8988T (cell line): ENCODE data around the gene COL28A1.
"Not testable (repeated sequence)": the region's sequence is repeated elsewhere in the genome, so short reads cannot be mapped to it uniquely, and the experiment has no call there.

Experiments
- DNase-seq: peaks from one replicate; pipeline ENCODE4 v3.0.0; 2011

Gene COL28A1

DNA sequence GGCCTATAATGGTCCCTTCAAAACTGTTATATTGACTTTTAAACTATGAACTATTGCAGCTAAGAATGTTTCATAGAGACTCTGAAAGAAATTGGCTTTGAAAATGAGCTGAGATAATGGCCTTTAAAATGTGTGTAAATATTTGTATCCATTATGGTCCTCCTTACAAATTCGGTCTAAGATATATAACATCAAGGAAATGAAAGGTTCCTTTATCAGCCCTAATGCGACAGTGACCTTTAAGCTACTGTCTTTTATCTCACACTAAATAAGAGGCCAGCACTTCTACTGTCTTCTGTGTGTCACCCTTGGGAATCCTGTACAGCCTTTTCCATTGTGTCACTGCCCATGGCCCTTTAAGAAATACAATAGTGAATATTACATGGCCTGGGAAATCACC, 19.5 kb downstream of the COL28A1 start:
- DNase-seq = no peak

GRCh38 chr7:7512861-7513597, 22.6 kb downstream of the COL28A1 start:
- no peak for DNase-seq

DNA sequence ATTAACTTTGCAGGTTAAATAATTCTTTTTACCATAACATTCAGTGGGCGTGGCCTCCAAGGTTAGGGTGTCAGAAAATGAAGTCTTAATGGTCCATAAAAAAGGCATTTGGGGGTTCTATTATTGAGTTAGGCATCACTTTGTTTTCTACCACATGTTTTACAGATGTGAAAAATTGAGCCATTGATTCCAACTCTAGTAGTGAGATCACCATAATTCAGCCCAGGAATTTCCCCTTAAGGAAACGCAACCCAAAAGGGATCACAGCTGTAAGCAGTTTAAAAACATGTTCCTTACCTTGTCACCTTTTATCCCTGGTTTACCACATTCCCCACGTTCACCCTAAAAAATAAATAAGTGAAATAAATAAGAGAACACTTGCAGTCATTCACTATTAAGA, 24.9 kb downstream of the COL28A1 start:
- no peak for DNase-seq

DNA sequence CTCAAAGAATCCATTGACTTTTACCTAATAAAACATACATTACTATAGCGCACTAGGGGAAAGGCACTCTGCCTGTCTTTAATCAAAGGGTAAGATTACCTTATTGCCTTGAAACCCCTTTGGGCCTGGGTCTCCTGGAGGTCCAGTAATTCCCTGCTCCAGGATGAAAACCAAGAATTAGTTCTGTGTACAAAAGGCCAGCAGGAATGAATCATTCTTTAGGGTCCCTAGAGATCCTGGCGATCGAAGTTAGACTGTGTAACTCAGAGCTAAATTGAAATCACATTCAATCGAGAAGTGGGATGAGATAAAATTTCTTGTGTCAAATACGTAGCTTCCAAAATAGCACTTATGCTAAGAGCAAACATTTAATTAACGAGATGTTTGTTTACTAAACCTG, 29.8 kb downstream of the COL28A1 start:
- no peak for DNase-seq

DNA sequence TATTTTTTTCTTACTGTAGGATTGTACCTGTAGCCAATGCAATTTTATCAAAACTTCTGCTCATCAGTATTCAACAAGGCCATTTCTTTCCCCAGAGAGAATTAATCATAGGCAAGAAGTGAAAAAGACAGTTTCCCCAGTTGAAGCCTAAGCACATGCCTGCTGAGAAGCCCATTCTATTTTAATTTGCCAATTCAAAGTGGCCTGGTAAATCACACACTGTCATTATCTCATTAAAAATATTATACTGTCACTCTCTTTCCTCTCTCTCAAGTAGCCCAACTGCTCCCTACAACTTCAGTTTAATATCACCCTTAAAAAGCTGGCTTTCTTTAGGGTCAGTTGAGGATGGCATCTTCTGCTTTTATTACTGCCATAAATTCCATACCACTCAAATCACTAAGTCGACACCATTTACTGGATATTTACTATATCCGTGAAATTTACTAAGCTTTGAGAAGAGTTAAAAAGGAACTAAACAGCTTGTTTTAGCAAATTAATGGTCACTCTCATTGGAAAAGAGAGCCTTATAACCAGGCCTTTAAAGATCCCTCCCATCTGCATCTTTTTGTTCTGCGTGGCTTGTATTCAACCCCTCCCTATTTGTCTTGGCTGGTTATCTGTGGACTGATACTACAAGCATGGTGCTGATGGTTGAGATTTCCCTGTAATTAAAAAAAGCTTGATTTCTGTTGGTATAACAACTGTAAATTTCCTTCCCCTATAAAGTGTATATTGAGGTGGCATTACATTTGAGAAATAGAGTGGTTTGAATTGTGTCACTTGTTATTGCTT, 30.6 kb downstream of the COL28A1 start:
- no peak for DNase-seq

DNA sequence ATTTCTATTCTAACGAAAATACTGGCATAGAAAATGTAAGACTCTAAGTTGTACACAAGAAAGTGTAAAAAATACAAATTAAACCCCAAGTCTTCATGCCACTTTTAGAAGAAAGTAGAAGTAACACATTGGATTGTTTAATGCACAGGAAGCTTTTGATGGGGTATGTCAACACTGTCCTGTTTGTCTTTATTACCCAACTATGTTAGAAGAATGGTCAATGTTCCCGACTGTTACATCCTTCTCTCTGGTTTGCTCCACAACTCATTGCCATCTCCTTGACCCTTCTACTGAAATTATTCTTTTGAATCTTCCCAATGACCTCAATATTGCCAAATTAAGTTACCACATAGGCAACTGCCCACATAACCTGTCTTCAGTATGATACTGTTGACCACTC, 35.8 kb downstream of the COL28A1 start:
- DNase-seq = no peak

- DNase-seq = no peak
Observed at GRCh38 chr7:7498856-7499255, 36.8 kb downstream of the COL28A1 start.

- DNase-seq = no peak
Observed at GRCh38 chr7:7496311-7496710, 39.4 kb downstream of the COL28A1 start.

GRCh38 chr7:7495171-7495570, 40.5 kb downstream of the COL28A1 start:
- no peak for DNase-seq

DNA sequence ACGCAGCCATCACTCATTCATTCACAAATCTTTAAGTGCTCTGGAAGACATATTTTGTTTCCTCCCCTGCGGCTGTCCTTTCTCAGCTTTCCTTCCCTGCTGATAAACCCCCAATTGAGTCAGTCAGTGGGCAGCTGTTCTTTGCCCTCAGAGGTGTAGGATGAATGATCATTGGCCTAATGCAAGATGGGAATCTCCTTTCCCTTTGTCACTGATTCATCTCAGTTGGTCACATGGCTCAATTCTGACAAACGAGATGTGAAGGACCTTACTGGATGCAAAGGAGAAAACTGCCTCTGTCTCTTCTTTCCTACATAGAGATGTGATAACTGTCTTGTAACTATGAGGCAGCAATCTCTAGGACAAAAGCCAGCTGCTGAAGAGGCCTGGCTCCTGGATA, 44.6 kb downstream of the COL28A1 start:
- DNase-seq = no peak

GRCh38 chr7:7490003-7490402, 45.7 kb downstream of the COL28A1 start:
- DNase-seq = no peak

GRCh38 chr7:7489546-7489945, 46.1 kb downstream of the COL28A1 start:
- DNase-seq = no peak

- DNase-seq = no peak
Observed at GRCh38 chr7:7486362-7486761, 49.3 kb downstream of the COL28A1 start.

GRCh38 chr7:7484072-7484471, 51.6 kb downstream of the COL28A1 start:
- no peak for DNase-seq

DNA sequence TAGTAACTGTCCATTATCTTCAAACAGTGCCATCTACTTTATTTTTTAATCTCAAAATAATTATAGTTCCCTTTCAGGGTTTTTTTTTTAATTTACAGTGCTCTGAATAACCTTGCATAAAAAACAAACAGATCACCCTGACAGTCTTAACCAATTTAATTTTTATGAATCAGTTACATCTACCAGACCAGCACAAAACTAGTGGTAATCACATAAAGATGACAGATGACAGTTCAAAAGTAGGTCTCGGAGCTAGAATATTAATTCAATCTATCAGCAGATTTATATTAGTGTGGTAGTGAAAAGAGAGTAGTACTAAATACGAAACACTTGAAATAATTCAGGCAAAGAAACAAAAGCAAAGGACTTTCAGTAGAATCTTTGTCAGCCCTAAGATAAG, 53.9 kb downstream of the COL28A1 start:
- DNase-seq = no peak

DNA sequence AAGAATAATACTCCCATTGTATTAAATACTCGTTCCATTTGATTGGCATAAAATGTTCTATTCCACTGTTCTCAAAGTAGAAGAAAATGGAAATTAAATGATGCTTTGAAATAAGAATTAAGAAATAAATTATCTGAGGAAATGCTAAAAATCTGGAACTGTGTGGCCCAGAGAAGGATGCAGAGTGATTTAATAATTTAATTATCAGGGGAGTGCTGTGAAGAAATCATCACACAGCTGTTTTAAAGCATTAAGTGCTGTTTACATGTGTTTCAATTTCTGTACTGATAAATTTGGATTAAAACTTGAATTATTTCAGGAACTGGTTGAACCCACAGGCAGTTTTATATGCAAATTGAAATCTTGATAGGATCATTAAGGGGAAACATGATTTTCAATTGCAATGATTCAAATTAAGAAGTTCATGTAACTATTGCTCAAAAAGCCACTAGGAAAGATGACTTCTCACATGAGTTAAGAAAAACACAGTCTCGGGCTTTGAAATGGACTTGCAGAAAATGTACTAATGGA, 56.3 kb downstream of the COL28A1 start:
- DNase-seq = no peak

- DNase-seq = no peak
Observed at GRCh38 chr7:7478569-7478968, 57.1 kb downstream of the COL28A1 start.

GRCh38 chr7:7477641-7478040, 58.0 kb downstream of the COL28A1 start:
- DNase-seq = not testable (repeated sequence)

DNA sequence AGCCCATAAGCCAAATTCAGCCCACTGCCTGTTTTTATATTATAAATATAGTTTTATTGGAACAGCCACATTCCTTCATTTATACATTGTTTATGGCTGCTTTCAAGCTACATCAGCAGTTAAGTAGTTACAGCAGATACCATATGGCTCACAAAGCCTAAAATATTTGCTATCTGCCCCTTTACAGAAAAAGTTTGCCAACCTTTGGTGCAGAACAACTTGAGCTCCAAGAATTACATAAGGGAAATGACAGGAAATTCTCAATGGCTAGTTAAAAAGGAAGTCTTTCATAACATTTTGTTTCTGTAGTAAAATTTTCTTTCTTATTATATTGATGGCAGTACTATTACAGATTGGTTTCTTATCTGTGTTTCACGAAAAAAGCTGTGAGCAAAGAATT, 59.3 kb downstream of the COL28A1 start:
- DNase-seq = no peak

DNA sequence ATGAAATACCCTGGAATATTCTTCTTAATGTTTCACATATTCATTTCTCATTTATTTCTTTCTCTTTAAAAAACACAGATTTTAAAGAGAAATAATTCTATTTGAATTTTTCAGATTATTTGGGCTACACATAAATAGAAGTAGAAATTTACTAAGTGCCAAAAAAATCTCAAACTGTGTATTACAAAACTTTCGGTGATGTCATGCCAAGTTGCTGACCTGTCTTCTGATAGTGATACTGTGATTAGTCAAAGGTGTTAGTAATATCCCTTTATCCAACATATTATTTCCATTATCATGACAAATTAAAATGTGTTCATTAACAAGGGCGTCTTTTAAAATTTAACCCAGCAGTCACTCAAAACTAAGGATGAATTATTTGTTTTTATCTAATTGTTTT, 60.1 kb downstream of the COL28A1 start:
- no peak for DNase-seq

DNA sequence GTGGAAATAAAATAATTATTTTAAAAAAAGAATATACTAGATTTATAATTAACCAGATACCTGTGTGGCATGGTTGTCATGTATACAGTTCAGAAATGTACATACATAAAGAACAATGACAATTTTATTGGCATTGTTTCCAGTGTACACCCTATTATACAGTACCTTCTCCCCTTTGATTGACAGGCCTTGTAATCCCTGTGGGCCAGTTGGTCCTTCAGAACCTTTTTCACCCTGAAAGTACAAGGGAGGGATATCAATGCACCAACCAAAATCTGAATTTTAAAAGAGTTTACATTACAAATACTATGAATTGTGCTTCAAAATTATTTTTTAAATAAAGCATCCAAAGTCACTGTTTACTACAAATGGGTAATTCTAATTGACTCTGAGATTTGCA, 61.2 kb downstream of the COL28A1 start:
- no peak for DNase-seq

- not testable (repeated sequence) for DNase-seq
Observed at GRCh38 chr7:7464991-7465765, 70.5 kb downstream of the COL28A1 start.

- DNase-seq = no peak
Observed at GRCh38 chr7:7454000-7454399, 81.7 kb downstream of the COL28A1 start.
